Measurements from ENCODE around the gene SPEG.

Gene SPEG

GRCh38 chr2:219508971-219509779, 74.5 kb downstream of the SPEG start:
- H3K9me3 ChIP-seq (ENCODE audit: insufficient read depth, low read length): no peaks in the 10 kb centered on the region
- peak overlapping the region; percentile 65 for H3K9ac ChIP-seq (ENCODE audit: insufficient read length, low read depth)
- peaks cover 26% of the 10 kb centered on the region for H3K27me3 ChIP-seq (ENCODE audit: insufficient read depth, insufficient read length)
- H3K36me3 ChIP-seq (ENCODE audit: insufficient read depth, insufficient read length, low read length): peaks cover 38% of the 10 kb centered on the region
- DNase-seq (ENCODE audit: low read depth, low spot score): no peak
- H3K4me3 ChIP-seq (ENCODE audit: insufficient read length, low read depth): peak overlapping the region; percentile 37
- H3K4me1 ChIP-seq (ENCODE audit: insufficient read depth, insufficient read length): peaks cover 42% of the 10 kb centered on the region
- TF ChIP-seq YY1 (IDR thresholded peaks at IDR 0.05; ENCODE audit: insufficient read depth, insufficient read length) (no peak), SUZ12 (IDR thresholded peaks at IDR 0.05; ENCODE audit: extremely low read depth, insufficient read depth, insufficient read length) (no peak), ZNF274 (IDR thresholded peaks at IDR 0.05; ENCODE audit: low read depth, low read length) (no peak)

DNA sequence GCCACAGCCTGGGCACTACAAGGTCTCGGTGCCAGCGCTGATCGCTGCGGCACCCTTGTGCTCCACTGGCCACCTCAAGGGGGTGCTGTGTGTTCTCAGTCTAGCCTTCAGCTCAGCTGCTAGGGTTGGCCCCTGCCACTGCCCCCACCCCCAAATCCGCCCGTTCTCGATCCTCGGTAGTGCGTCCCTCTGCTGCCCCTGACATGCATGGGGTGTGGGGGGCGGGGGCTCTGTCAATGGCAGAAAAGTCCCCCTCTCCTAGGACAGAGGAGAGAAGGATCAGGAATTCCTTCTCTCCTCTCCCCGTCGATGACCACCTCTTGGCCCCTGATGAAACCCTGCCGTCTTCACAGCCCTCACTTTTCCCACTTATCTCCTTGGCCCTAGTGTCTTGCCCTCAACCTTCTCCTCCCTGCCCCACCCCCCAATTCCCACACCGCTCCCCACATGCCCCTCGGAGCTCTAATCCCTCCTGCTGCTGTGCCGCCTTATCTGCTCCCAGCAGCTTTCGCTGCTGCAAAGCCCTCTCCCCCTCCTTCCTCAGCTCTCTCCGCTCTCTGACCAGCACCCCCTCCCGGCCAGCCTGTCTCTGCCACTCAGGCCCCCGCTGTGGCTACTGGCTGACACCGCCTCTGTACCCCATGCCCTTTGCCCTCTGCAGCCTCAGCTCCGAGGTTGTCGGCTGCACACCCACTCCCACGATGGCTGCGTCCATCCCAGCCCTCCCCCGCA, 75.3 kb downstream of the SPEG start:
- Histone ChIP-seq H3K9ac (ENCODE audit: insufficient read length, low read depth) (peak overlapping the region; percentile 65), H3K36me3 (ENCODE audit: insufficient read depth, insufficient read length, low read length) (peaks cover 30% of the 10 kb centered on the region), H3K27me3 (ENCODE audit: insufficient read depth, insufficient read length) (peaks cover 33% of the 10 kb centered on the region), H3K9me3 (ENCODE audit: insufficient read depth, low read length) (no peaks in the 10 kb centered on the region), H3K4me1 (ENCODE audit: insufficient read depth, insufficient read length) (peaks cover 44% of the 10 kb centered on the region), H3K4me3 (ENCODE audit: insufficient read length, low read depth) (peak overlapping the region; percentile 37)
- no peak for DNase-seq (ENCODE audit: low read depth, low spot score)
- TF ChIP-seq YY1 (IDR thresholded peaks at IDR 0.05; ENCODE audit: insufficient read depth, insufficient read length) (no peak), SUZ12 (IDR thresholded peaks at IDR 0.05; ENCODE audit: extremely low read depth, insufficient read depth, insufficient read length) (no peak), ZNF274 (IDR thresholded peaks at IDR 0.05; ENCODE audit: low read depth, low read length) (no peak)

GRCh38 chr2:219510512-219511135, 76.0 kb downstream of the SPEG start:
- peaks cover 40% of the 10 kb centered on the region for H3K27me3 ChIP-seq (ENCODE audit: insufficient read depth, insufficient read length)
- TF ChIP-seq SUZ12 (IDR thresholded peaks at IDR 0.05; ENCODE audit: extremely low read depth, insufficient read depth, insufficient read length): no peak
- TF ChIP-seq ZNF274 (IDR thresholded peaks at IDR 0.05; ENCODE audit: low read depth, low read length): no peak
- no peak for TF ChIP-seq YY1 (IDR thresholded peaks at IDR 0.05; ENCODE audit: insufficient read depth, insufficient read length)
- H3K4me1 ChIP-seq (ENCODE audit: insufficient read depth, insufficient read length): peaks cover 44% of the 10 kb centered on the region
- peaks cover 23% of the 10 kb centered on the region for H3K36me3 ChIP-seq (ENCODE audit: insufficient read depth, insufficient read length, low read length)
- DNase-seq (ENCODE audit: low read depth, low spot score): no peak
- H3K4me3 ChIP-seq (ENCODE audit: insufficient read length, low read depth): no peak overlapping the region
- no peaks in the 10 kb centered on the region for H3K9me3 ChIP-seq (ENCODE audit: insufficient read depth, low read length)
- H3K9ac ChIP-seq (ENCODE audit: insufficient read length, low read depth): peak overlapping the region; percentile 53

DNA sequence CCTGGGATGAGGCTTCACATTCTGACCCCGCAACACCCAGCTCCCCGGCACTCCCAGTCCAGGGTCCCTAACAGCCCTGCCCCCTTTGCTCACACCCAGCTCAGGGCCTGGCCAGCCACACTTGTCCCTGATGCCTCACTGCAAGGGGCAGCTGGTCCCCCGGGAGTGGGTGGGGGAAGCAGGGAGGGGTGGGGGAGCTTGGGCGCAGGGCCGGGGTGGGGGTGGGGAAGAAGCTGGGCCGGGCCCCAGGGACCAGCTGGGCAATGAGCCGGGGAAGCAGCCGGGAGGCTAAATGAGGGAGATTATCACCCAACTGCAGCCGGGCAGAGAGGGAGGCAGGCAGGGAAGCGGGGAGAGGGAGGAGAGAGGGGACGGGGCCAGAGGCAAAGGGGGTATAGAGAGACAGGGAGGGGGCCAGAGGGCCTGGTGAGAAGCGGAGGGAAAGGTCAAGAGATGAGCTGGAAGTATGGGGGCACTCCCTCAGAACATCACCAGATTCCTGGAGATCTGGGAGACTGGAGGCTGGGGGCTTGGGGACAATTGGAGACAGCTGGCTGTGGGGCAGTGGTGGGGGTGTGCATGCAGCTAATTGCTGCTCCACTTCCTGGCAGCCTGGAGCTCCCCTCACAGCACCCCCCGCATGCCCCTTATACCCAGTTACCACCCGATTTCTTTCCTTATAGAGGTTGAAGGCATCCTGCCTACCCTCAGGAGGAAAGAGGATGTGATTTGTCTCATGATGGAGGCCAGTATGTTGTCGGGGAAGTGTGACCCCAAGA, 77.1 kb downstream of the SPEG start:
- no peak overlapping the region for H3K4me3 ChIP-seq (ENCODE audit: insufficient read length, low read depth)
- peaks cover 12% of the 10 kb centered on the region for H3K36me3 ChIP-seq (ENCODE audit: insufficient read depth, insufficient read length, low read length)
- no peak overlapping the region for H3K9ac ChIP-seq (ENCODE audit: insufficient read length, low read depth)
- peaks cover 51% of the 10 kb centered on the region for H3K27me3 ChIP-seq (ENCODE audit: insufficient read depth, insufficient read length)
- H3K4me1 ChIP-seq (ENCODE audit: insufficient read depth, insufficient read length): peaks cover 39% of the 10 kb centered on the region
- DNase-seq (ENCODE audit: low read depth, low spot score): no peak
- TF ChIP-seq YY1 (IDR thresholded peaks at IDR 0.05; ENCODE audit: insufficient read depth, insufficient read length): no peak
- TF ChIP-seq SUZ12 (IDR thresholded peaks at IDR 0.05; ENCODE audit: extremely low read depth, insufficient read depth, insufficient read length): no peak
- no peak for TF ChIP-seq ZNF274 (IDR thresholded peaks at IDR 0.05; ENCODE audit: low read depth, low read length)
- H3K9me3 ChIP-seq (ENCODE audit: insufficient read depth, low read length): no peaks in the 10 kb centered on the region

GRCh38 chr2:219512524-219513216, 78.0 kb downstream of the SPEG start:
- Histone ChIP-seq H3K36me3 (ENCODE audit: insufficient read depth, insufficient read length, low read length) (peaks cover 6% of the 10 kb centered on the region), H3K27me3 (ENCODE audit: insufficient read depth, insufficient read length) (peaks cover 61% of the 10 kb centered on the region)

DNA sequence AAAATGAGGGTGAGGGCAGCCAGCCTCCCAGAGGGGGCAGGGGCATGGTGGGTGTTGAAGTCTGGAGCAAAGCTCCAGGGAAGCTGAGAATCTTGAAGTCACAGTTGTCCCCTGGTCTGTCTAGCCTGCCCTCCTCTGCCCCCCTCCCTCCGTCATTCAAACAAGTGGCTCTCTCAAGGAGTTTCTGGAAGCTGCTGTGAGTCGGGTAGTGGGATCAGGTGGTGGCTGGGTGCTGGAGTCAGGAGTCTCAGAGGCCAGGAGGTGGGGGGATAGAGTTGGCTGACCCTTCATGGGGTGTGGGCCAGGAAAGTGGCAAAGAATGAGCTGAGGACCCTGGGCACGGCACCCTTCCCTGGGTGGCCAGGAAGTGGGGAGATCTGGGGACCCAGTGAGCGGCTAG, 79.1 kb downstream of the SPEG start:
- peak overlapping the region; percentile 51 for H3K9ac ChIP-seq (ENCODE audit: insufficient read length, low read depth)
- H3K4me3 ChIP-seq (ENCODE audit: insufficient read length, low read depth): no peak overlapping the region
- H3K27me3 ChIP-seq (ENCODE audit: insufficient read depth, insufficient read length): peaks cover 70% of the 10 kb centered on the region
- no peaks in the 10 kb centered on the region for H3K36me3 ChIP-seq (ENCODE audit: insufficient read depth, insufficient read length, low read length)
- TF ChIP-seq SUZ12 (IDR thresholded peaks at IDR 0.05; ENCODE audit: extremely low read depth, insufficient read depth, insufficient read length) (no peak), YY1 (IDR thresholded peaks at IDR 0.05; ENCODE audit: insufficient read depth, insufficient read length) (no peak), ZNF274 (IDR thresholded peaks at IDR 0.05; ENCODE audit: low read depth, low read length) (no peak)
- no peak for DNase-seq (ENCODE audit: low read depth, low spot score)
- H3K9me3 ChIP-seq (ENCODE audit: insufficient read depth, low read length): no peaks in the 10 kb centered on the region
- peaks cover 28% of the 10 kb centered on the region for H3K4me1 ChIP-seq (ENCODE audit: insufficient read depth, insufficient read length)

More at GRCh38 chr2:219512524-219513216, 78.0 kb downstream of the SPEG start:
- no peaks in the 10 kb centered on the region for H3K9me3 ChIP-seq (ENCODE audit: insufficient read depth, low read length)
- H3K4me3 ChIP-seq (ENCODE audit: insufficient read length, low read depth): no peak overlapping the region
- H3K9ac ChIP-seq (ENCODE audit: insufficient read length, low read depth): peak overlapping the region; percentile 36
- DNase-seq (ENCODE audit: low read depth, low spot score): no peak
- H3K4me1 ChIP-seq (ENCODE audit: insufficient read depth, insufficient read length): peaks cover 31% of the 10 kb centered on the region
- TF ChIP-seq ZNF274 (IDR thresholded peaks at IDR 0.05; ENCODE audit: low read depth, low read length) (no peak), SUZ12 (IDR thresholded peaks at IDR 0.05; ENCODE audit: extremely low read depth, insufficient read depth, insufficient read length) (no peak)
